K562 (cell line): ENCODE results near the gene COL23A1. TPM values are rescaled to one million over a fixed set of nuclear protein-coding genes. Genes with fewer than 3 reads are reported as not detected.

Experiments
- ATAC-seq: fragments of 200-7000 bp; cut with Tn5 transposase; 3 replicates; pipeline ENCODE4 v1.9.1; 2020; ENCODE audit warnings: moderate library complexity
- BruUV-seq: library from RNA; stranded (reverse); fragments of 400-500 nt; replicated peaks from 2 replicates; lab custom pipeline; 2021; lab: Mats Ljungman, UMichigan
- CTCF ChIA-PET: fragments of 300-600 bp; formaldehyde crosslinking; extraction: SDS; loops from one replicate; lab custom pipeline; 2021; ENCODE audit warnings: low intra/inter-chr PET ratio; lab: Yijun Ruan, JAX
- POLR2A ChIA-PET: fragments of 300-600, 350-650 bp; sonication (Branson Sonifier 250); formaldehyde crosslinking; extraction: SDS; loops from one replicate; lab custom pipeline; 2021; ENCODE audit warnings: antibody characterized with exemption, inconsistent platforms; lab: Yijun Ruan, JAX
- DNase-seq, 4 experiments: peaks; one replicate each; pipeline versions ENCODE4 v3.0.0 to v3.0.0-alpha.2; 2011 to 2018; ENCODE audit warnings: low spot score in 3 of 4, mixed read lengths in 3 of 4; ENCODE audit errors: extremely low read depth in 1 of 4
- FAIRE-seq: peaks from 2 replicates; lab custom pipeline; 2011; peaks lifted over from hg19 to GRCh38; lab: Jason Lieb, UNC
- H2AFZ ChIP-seq: 2 replicates; pipeline ENCODE4 v1.6.0; 2011; ENCODE audit warnings: low read depth, low read length, control low read depth, inconsistent platforms
- H3K27ac ChIP-seq: fragments of 200-600 bp; 3 replicates; pipeline ENCODE4 v1.8.0; 2011; ENCODE audit warnings: low read depth, mild to moderate bottlenecking, control low read depth, inconsistent platforms, low read length, moderate library complexity, mixed read lengths; ENCODE audit errors: extremely low read depth
- H3K27me3 ChIP-seq, 2 experiments: fragments of 300-600 bp in 1 of 2; 2 replicates in 1 of 2; 3 replicates in 1 of 2; pipeline versions ENCODE4 v1.6.0 to v1.8.0; 2011; ENCODE audit warnings: inconsistent platforms in 2 of 2, low read length in 2 of 2, mild to moderate bottlenecking in 1 of 2, mixed read lengths in 1 of 2, moderate library complexity in 1 of 2; ENCODE audit not compliant: control insufficient read depth in 2 of 2, insufficient read depth in 2 of 2
- H3K36me3 ChIP-seq: fragments of 300-600 bp; 3 replicates; pipeline ENCODE4 v1.8.0; 2011; ENCODE audit warnings: mild to moderate bottlenecking, low read length, inconsistent platforms; ENCODE audit not compliant: control insufficient read depth, insufficient read depth
- H3K4me1 ChIP-seq, 2 experiments: fragments of 200-600 bp in 1 of 2; replicated peaks in 1 of 2; 2 replicates in 1 of 2; 3 replicates in 1 of 2; pipeline versions ENCODE4 v1.5.1 to v1.8.0; 2011; ENCODE audit warnings: inconsistent platforms in 2 of 2, low read length in 2 of 2, mild to moderate bottlenecking in 1 of 2, mixed read lengths in 1 of 2, moderate library complexity in 1 of 2; ENCODE audit not compliant: control insufficient read depth in 2 of 2, insufficient read depth in 2 of 2
- H3K4me2 ChIP-seq: 2 replicates; pipeline ENCODE4 v1.6.1; 2011; ENCODE audit warnings: low read length, control low read depth, inconsistent platforms, mixed read lengths; ENCODE audit not compliant: insufficient read depth
- H3K4me3 ChIP-seq: fragments of 200-600 bp; sonication (generic), shearing (Covaris generic); 2 replicates; pipeline ENCODE4 v1.5.1; 2016; ENCODE audit warnings: control low read depth, inconsistent platforms
- H3K79me2 ChIP-seq: fragments of 200-600 bp; 3 replicates; pipeline ENCODE4 v1.8.0; 2011; ENCODE audit warnings: low read length, inconsistent platforms; ENCODE audit not compliant: control insufficient read depth, insufficient read depth
- H3K9ac ChIP-seq, 2 experiments: 2 replicates each; pipeline versions ENCODE4 v1.6.0 to v1.6.1; 2011; ENCODE audit warnings: low read depth in 2 of 2, low read length in 2 of 2, control low read depth in 1 of 2, inconsistent platforms in 1 of 2, mild to moderate bottlenecking in 1 of 2, mixed read lengths in 1 of 2; ENCODE audit not compliant: insufficient read depth in 1 of 2
- H3K9me1 ChIP-seq: one replicate; pipeline ENCODE4 v1.6.0; 2011; ENCODE audit warnings: inconsistent platforms, mild to moderate bottlenecking, low read length, moderate library complexity; ENCODE audit not compliant: control insufficient read depth, insufficient read depth
- H3K9me3 ChIP-seq: replicated peaks from 2 replicates; pipeline ENCODE4 v1.5.1; 2011; ENCODE audit warnings: low read depth, low read length, inconsistent platforms; ENCODE audit not compliant: control insufficient read depth, insufficient read depth
- H4K20me1 ChIP-seq: replicated peaks from 2 replicates; pipeline ENCODE4 v1.6.1; 2011; ENCODE audit warnings: low read length, inconsistent platforms, mixed read lengths; ENCODE audit not compliant: control insufficient read depth, insufficient read depth
- CXXC5 ChIP-seq: fragments of 250-450 bp; sonication (Bioruptor Pico); IDR thresholded peaks from 2 replicates; pipeline ENCODE4 v1.8.0; 2022; ENCODE audit warnings: inconsistent platforms, mild to moderate bottlenecking, moderate library complexity
- GABPB1 ChIP-seq: sonication (generic); formaldehyde crosslinking; IDR thresholded peaks from 2 replicates; pipeline ENCODE4 v1.8.0; 2022; ENCODE audit warnings: mild to moderate bottlenecking, missing genetic modification reagents
- HDAC1 ChIP-seq, 2 experiments: fragments of 450-650 bp; IDR thresholded peaks; 2 replicates each; pipeline ENCODE4 v1.6.1; 2016 to 2017; ENCODE audit warnings: inconsistent platforms in 1 of 2, mild to moderate bottlenecking in 1 of 2, moderate library complexity in 1 of 2
- U2AF1 ChIP-seq: fragments of 200-400 bp; formaldehyde crosslinking; optimal IDR thresholded peaks from 2 replicates; pipeline ENCODE3; 2017; ENCODE audit warnings: mild to moderate bottlenecking, low read depth, low read length, moderate library complexity
- ZNF668 ChIP-seq: fragments of 250-450 bp; sonication (Bioruptor Pico); IDR thresholded peaks from 2 replicates; pipeline ENCODE4 v1.8.0; 2022; ENCODE audit warnings: mild to moderate bottlenecking, inconsistent platforms
- WGBS: fragments of 100-300 bp; shearing (Covaris generic); methylation state at CpG from one replicate; pipeline ENCODE4 v1.1.6; 2016; ENCODE audit warnings: low coverage, mixed read lengths; ENCODE audit not compliant: insufficient coverage; ENCODE audit errors: missing lambda C conversion rate; 5-methylcytosine and 5-hydroxymethylcytosine counted together
- in situ Hi-C: fragments of 300-500 bp; cut with MboI; formaldehyde crosslinking; loops from 4 replicates; pipeline ENCODE4 v1.15.0; 2018; ENCODE audit warnings: inconsistent platforms, mixed read lengths
- intact Hi-C: fragments of 100-400 bp; cut with micrococcal nuclease; formaldehyde crosslinking; loops from 2 replicates; pipeline ENCODE4 v1.14.2; 2022
- polyA plus RNA-seq, 8 experiments: library from polyadenylated mRNA; depleted of rRNA in 4 of 8; stranded (reverse) in 5 of 8; unstranded in 3 of 8; fragments of >200 nt; fragmentation: Nextera tagmentation in 2 of 8; fragmentation: Illumina TruSeq in 1 of 8; extraction: Ambion mirVana in 2 of 8; extraction: Trizol in 1 of 8; gene quantifications; 2 replicates each; pipeline versions ENCODE4 v1.2.1 to v1.2.3, GENCODE V29; 2011 to 2014; ENCODE audit warnings: inconsistent platforms in 1 of 8, missing spikeins in 1 of 8
- total RNA-seq, 7 experiments: library from RNA; depleted of rRNA in 6 of 7; stranded (reverse); fragments of >200 nt in 6 of 7; fragmentation: Illumina TruSeq in 2 of 7; extraction: Trizol in 2 of 7; gene quantifications; 2 replicates each; pipeline versions ENCODE4 v1.2.1 to v1.2.3, GENCODE V29; 2011 to 2021; ENCODE audit warnings: low replicate concordance in 1 of 7
- TF ChIP-seq, protein P1 (sequence below): fragments of 450-650 bp; formaldehyde crosslinking; IDR thresholded peaks from 2 replicates; pipeline ENCODE4 v1.4.0; 2022; ENCODE audit warnings: missing genetic modification characterization

The COL23A1 gene
- total and polyA plus RNA-seq, 9 of the 15 experiments (the other 6 are each of a cell fraction or from before 2014, with no cell fraction given), result 0.09 TPM; not detected in 8

- ChIA-PET CTCF (no interaction called here), POLR2A (interaction anchor here (0.6 to 1.2 kb wide), 2 partner anchors 332 to 607 kb away, joined by 3 read pairs; no protein-coding TSS in a partner anchor)
- WGBS, result 3% methylated on average over 15 of the region's 15 CpGs
- H2AFZ ChIP-seq, result no peak overlapping the region
- no TSS peak for BruUV-seq
- in situ Hi-C loops, result loop anchor here (10.0 to 25.0 kb wide), 2 partner anchors 545 to 1203 kb away; no protein-coding TSS in a partner anchor
- H3K9me1 ChIP-seq, result no peaks in the 10 kb centered on the region
- no peak overlapping the region for H3K4me2 ChIP-seq
- H3K27ac ChIP-seq, result no peak overlapping the region
- H3K4me3 ChIP-seq, result no peak overlapping the region
- FAIRE-seq (no peak), ATAC-seq (no peak), DNase-seq (no peak)
- no peak overlapping the region for H3K9ac ChIP-seq
- TF ChIP-seq HDAC1 (IDR thresholded peaks at IDR 0.05) (no peak), ZNF668 (CRISPR knock-in tag) (no peak), CXXC5 (CRISPR knock-in tag) (no peak), U2AF1 (no peak), GABPB1 (CRISPR knock-in tag) (no peak)
- TF ChIP-seq, protein P1, sequence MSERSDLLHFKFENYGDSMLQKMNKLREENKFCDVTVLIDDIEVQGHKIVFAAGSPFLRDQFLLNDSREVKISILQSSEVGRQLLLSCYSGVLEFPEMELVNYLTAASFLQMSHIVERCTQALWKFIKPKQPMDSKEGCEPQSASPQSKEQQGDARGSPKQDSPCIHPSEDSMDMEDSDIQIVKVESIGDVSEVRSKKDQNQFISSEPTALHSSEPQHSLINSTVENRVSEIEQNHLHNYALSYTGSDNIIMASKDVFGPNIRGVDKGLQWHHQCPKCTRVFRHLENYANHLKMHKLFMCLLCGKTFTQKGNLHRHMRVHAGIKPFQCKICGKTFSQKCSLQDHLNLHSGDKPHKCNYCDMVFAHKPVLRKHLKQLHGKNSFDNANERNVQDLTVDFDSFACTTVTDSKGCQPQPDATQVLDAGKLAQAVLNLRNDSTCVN (CRISPR knock-in tag), result no peak
- intact Hi-C loops, result no loop called here
- H3K79me2 ChIP-seq, result no peaks in the 10 kb centered on the region
- no peaks in the 10 kb centered on the region for H3K9me3 ChIP-seq
- H3K27me3 ChIP-seq, result peaks cover 23 to 77% of the 10 kb centered on the region in 2 experiments; a peak in 3 of 5 replicates
- no peaks in the 10 kb centered on the region for H4K20me1 ChIP-seq
- no peaks in the 10 kb centered on the region for H3K36me3 ChIP-seq
- H3K4me1 ChIP-seq, result peaks cover 0 to 3% of the 10 kb centered on the region in 2 experiments; a peak in 2 of 5 replicates
Observed at GRCh38 chr5:178291969-178292825, 298.0 kb downstream of the COL23A1 start.
